HG03060 (cell line): ENCODE results near the gene PATJ.
"Not testable (repeated sequence)": the region's sequence is repeated elsewhere in the genome, so short reads cannot be mapped to it uniquely, and the experiment has no call there.

ENCODE experiments used
- ATAC-seq: cut with Tn5 transposase; IDR thresholded peaks from one replicate; pipeline ENCODE4 v1.9.1; 2021; ENCODE audit warnings: low read depth, moderate number of reproducible peaks; ENCODE audit not compliant: unreplicated experiment

Gene PATJ

GRCh38 chr1:61818992-61819391 is 76.7 kb downstream of the PATJ start:
- no peak for ATAC-seq

GRCh38 chr1:61819421-61819820 is 77.1 kb downstream of the PATJ start:
- no peak for ATAC-seq

- no peak for ATAC-seq
These were observed 83.1 kb downstream of the PATJ start for GRCh38 chr1:61825393-61825792.

GRCh38 chr1:61828805-61829204 is 86.5 kb downstream of the PATJ start:
- ATAC-seq: no peak

- ATAC-seq: no peak
These were observed 94.4 kb downstream of the PATJ start for GRCh38 chr1:61836649-61837048.

GRCh38 chr1:61837607-61838006 is 95.3 kb downstream of the PATJ start:
- not testable (repeated sequence) for ATAC-seq

- no peak for ATAC-seq
These were observed 97.4 kb downstream of the PATJ start for GRCh38 chr1:61839679-61840078.

GRCh38 chr1:61842036-61842435 is 99.8 kb downstream of the PATJ start:
- no peak for ATAC-seq

- ATAC-seq: no peak
These were observed 100.7 kb downstream of the PATJ start for GRCh38 chr1:61842863-61843514.

GRCh38 chr1:61844006-61844405 is 101.7 kb downstream of the PATJ start:
- ATAC-seq: no peak

GRCh38 chr1:61844664-61845063 is 102.4 kb downstream of the PATJ start:
- ATAC-seq: not testable (repeated sequence)

- no peak for ATAC-seq
These were observed 109.0 kb downstream of the PATJ start for GRCh38 chr1:61851235-61851634.

- ATAC-seq: no peak
These were observed 109.8 kb downstream of the PATJ start for GRCh38 chr1:61851849-61852669.

- no peak for ATAC-seq
These were observed 110.4 kb downstream of the PATJ start for GRCh38 chr1:61852670-61853015.

GRCh38 chr1:61853583-61853982 is 111.3 kb downstream of the PATJ start:
- ATAC-seq: no peak

GRCh38 chr1:61864489-61864888 is 122.2 kb downstream of the PATJ start:
- no peak for ATAC-seq

- ATAC-seq: no peak
These were observed 123.5 kb downstream of the PATJ start for GRCh38 chr1:61865646-61866220.

GRCh38 chr1:61869691-61870109 is 127.4 kb downstream of the PATJ start:
- ATAC-seq: no peak

GRCh38 chr1:61872206-61872605 is 129.9 kb downstream of the PATJ start:
- ATAC-seq: no peak

- ATAC-seq: no peak
These were observed 131.3 kb downstream of the PATJ start for GRCh38 chr1:61873581-61873980.

GRCh38 chr1:61873994-61874393 is 131.7 kb downstream of the PATJ start:
- no peak for ATAC-seq

- ATAC-seq: no peak
These were observed 132.9 kb downstream of the PATJ start for GRCh38 chr1:61875198-61875597.
